DND-41 (cell line): Measurements from ENCODE around the gene RBP5.

ENCODE experiments used
- ATAC-seq: fragments of 200-7000 bp; cut with Tn5 transposase; 3 replicates; pipeline ENCODE4 v1.9.1; 2021; ENCODE audit warnings: low read depth; ENCODE audit not compliant: insufficient read depth
- DNase-seq: peaks from one replicate; pipeline ENCODE4 v3.0.0-alpha.2; 2020
- H2AFZ ChIP-seq: 2 replicates; pipeline ENCODE4 v1.6.0; 2012; ENCODE audit warnings: low read depth, low read length
- H3K27ac ChIP-seq: 2 replicates; pipeline ENCODE4 v1.5.1; 2012; ENCODE audit warnings: low read length, inconsistent platforms
- H3K27me3 ChIP-seq: fragments of 200-600 bp; sonication (generic); 2 replicates; pipeline ENCODE4 v1.6.0; 2012; ENCODE audit warnings: low read length, mild to moderate bottlenecking, inconsistent platforms; ENCODE audit not compliant: insufficient read depth, poor library complexity
- H3K36me3 ChIP-seq: 2 replicates; pipeline ENCODE4 v1.5.1; 2012; ENCODE audit warnings: low read length, inconsistent platforms; ENCODE audit not compliant: insufficient read depth
- H3K4me1 ChIP-seq: 2 replicates; pipeline ENCODE4 v1.5.1; 2012; ENCODE audit warnings: mild to moderate bottlenecking, low read length; ENCODE audit not compliant: insufficient read depth
- H3K4me2 ChIP-seq: 2 replicates; pipeline ENCODE4 v1.6.0; 2012; ENCODE audit warnings: mild to moderate bottlenecking, moderate library complexity, low read length, inconsistent platforms; ENCODE audit not compliant: insufficient read depth
- H3K4me3 ChIP-seq, 2 experiments: fragments of 200-600 bp in 1 of 2; shearing (Covaris generic) in 1 of 2; 2 replicates each; pipeline ENCODE4 v1.5.1; 2012 to 2016; ENCODE audit warnings: inconsistent platforms in 2 of 2, low read length in 2 of 2, mild to moderate bottlenecking in 2 of 2, low read depth in 1 of 2, moderate library complexity in 1 of 2
- H3K79me2 ChIP-seq: 2 replicates; pipeline ENCODE4 v1.6.0; 2012; ENCODE audit warnings: low read length, inconsistent platforms; ENCODE audit not compliant: insufficient read depth
- H3K9ac ChIP-seq: 2 replicates; pipeline ENCODE4 v1.6.0; 2012; ENCODE audit warnings: low read depth, mild to moderate bottlenecking, inconsistent platforms, low read length, moderate library complexity
- H3K9me3 ChIP-seq: 2 replicates; pipeline ENCODE4 v1.5.1; 2012; ENCODE audit warnings: low read length, moderate library complexity, mild to moderate bottlenecking, inconsistent platforms; ENCODE audit not compliant: insufficient read depth, severe bottlenecking
- H4K20me1 ChIP-seq: 2 replicates; pipeline ENCODE4 v1.6.0; 2012; ENCODE audit warnings: low read length; ENCODE audit not compliant: insufficient read depth
- EZH2 ChIP-seq: IDR thresholded peaks from 3 replicates; pipeline ENCODE4 v1.6.1; 2012; ENCODE audit warnings: borderline replicate concordance, low read depth, mild to moderate bottlenecking, moderate library complexity, low read length, inconsistent platforms; ENCODE audit not compliant: severe bottlenecking
- TF ChIP-seq, protein P1 (sequence below): IDR thresholded peaks from 2 replicates; pipeline ENCODE4 v1.5.1; 2012; ENCODE audit warnings: borderline replicate concordance, low read length, moderate library complexity, mild to moderate bottlenecking; ENCODE audit not compliant: poor library complexity, severe bottlenecking; ENCODE audit errors: extremely low read depth

The RBP5 gene

DNA sequence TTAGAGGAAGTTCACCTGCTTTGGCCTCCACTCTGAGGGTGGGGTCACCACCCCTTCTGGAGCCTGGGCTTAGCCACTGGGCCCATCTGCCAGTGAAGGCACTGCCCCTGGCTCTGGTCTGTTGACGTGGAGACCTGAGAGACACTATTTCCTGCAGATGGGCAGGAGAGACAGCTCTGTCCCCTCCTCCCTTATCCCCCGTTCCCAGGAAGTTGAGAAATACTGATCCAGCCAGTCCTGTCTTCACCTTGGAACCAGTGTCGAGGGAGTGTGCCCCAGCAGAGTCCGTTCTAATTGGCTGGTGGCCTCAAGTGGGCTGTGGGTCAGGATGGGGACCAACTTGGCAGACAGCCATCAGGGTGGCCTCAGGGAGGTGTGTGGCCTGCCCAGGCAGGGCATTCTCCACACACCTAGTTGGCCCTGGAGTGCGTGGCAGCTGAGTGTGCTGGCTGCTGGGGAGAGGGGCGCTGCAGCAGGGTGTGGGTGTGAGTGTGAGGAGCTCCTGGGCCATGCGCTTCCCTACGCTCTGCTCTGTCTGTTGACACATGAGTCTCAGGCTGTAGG lies 26.9 kb upstream of the RBP5 start:
- Histone ChIP-seq H3K27me3 (no peaks in the 10 kb centered on the region), H3K4me3 (no peak overlapping the region), H3K9me3 (no peaks in the 10 kb centered on the region), H3K27ac (no peak overlapping the region), H3K4me2 (no peak overlapping the region), H3K36me3 (peaks cover 17% of the 10 kb centered on the region), H4K20me1 (no peaks in the 10 kb centered on the region), H2AFZ (no peak overlapping the region), H3K79me2 (no peaks in the 10 kb centered on the region), H3K4me1 (no peaks in the 10 kb centered on the region), H3K9ac (no peak overlapping the region)
- no peak for ATAC-seq
- TF ChIP-seq, protein P1, sequence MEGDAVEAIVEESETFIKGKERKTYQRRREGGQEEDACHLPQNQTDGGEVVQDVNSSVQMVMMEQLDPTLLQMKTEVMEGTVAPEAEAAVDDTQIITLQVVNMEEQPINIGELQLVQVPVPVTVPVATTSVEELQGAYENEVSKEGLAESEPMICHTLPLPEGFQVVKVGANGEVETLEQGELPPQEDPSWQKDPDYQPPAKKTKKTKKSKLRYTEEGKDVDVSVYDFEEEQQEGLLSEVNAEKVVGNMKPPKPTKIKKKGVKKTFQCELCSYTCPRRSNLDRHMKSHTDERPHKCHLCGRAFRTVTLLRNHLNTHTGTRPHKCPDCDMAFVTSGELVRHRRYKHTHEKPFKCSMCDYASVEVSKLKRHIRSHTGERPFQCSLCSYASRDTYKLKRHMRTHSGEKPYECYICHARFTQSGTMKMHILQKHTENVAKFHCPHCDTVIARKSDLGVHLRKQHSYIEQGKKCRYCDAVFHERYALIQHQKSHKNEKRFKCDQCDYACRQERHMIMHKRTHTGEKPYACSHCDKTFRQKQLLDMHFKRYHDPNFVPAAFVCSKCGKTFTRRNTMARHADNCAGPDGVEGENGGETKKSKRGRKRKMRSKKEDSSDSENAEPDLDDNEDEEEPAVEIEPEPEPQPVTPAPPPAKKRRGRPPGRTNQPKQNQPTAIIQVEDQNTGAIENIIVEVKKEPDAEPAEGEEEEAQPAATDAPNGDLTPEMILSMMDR, result no peak
- TF ChIP-seq EZH2, result no peak
- DNase-seq, result no peak

DNA sequence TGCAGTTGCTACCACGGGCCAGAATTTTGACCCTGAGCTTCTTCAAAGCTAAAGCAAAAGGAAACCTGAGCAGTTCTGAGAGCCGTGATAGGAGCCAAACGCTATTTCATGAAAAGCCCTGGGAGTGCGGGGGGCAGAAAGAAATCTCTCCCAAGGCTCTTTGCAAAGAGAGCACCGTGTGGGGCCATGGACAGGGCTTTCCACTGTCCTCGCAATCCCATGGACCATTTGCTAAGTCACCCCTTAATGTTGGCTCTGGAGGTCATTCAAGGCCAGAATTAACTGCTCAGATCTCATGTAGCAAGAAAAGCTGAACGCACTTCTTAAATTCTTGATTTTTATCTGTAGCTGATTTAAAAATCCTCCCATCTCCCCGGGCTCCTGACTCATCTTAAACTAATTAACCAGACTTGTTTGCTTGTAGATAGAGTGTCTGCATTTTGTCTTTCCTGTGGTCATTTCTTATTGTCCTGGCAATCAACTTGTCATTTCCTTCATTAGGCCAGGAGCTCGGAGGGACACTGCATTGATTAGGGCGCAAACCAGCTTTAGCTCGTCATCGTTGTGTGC lies 26.3 kb upstream of the RBP5 start:
- Histone ChIP-seq H3K4me2 (no peak overlapping the region), H3K4me3 (no peak overlapping the region), H3K4me1 (no peaks in the 10 kb centered on the region), H3K27ac (no peak overlapping the region), H2AFZ (no peak overlapping the region), H3K9me3 (no peaks in the 10 kb centered on the region), H3K9ac (no peak overlapping the region), H3K79me2 (no peaks in the 10 kb centered on the region), H3K27me3 (no peaks in the 10 kb centered on the region), H3K36me3 (peaks cover 22% of the 10 kb centered on the region), H4K20me1 (no peaks in the 10 kb centered on the region)
- DNase-seq (no peak), ATAC-seq (no peak)
- TF ChIP-seq, protein P1, result no peak
- TF ChIP-seq EZH2, result no peak

DNA sequence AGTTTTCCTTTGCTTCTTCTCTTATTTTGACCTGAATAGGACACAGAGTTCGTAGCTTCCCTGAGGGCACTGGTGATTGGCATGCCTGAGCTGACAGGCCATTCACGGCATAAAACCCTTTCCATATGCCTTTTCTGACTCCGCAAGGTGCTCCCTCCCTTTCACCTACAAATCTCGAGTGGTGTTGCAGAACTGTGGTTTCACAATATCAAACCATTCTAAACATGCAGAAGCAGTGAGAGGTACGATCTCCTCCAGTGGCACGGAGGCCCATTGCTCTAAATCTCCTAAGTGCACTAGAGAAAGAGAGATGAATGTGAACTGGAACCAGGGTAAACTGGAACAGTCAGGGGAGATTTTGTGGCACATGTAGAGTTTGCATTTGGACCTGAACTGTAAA lies 25.4 kb upstream of the RBP5 start:
- TF ChIP-seq EZH2, result no peak
- TF ChIP-seq, protein P1, result no peak

More for the DNA sequence above, 25.4 kb upstream of the RBP5 start:
- Histone ChIP-seq H4K20me1 (no peaks in the 10 kb centered on the region), H3K79me2 (no peaks in the 10 kb centered on the region), H3K4me3 (no peak overlapping the region), H3K9me3 (no peaks in the 10 kb centered on the region), H3K4me2 (no peak overlapping the region), H3K36me3 (peaks cover 32% of the 10 kb centered on the region), H3K27ac (no peak overlapping the region), H2AFZ (no peak overlapping the region), H3K27me3 (no peaks in the 10 kb centered on the region), H3K9ac (no peak overlapping the region), H3K4me1 (no peaks in the 10 kb centered on the region)
- no peak for ATAC-seq
- no peak for DNase-seq
